Activated CD8-positive, alpha-beta T cell treated with anti-CD3 and anti-CD28 coated beads for 36 hours (primary cell): ENCODE measurements around the gene SMG6. TPM values are rescaled to one million over a fixed set of nuclear protein-coding genes. Genes with fewer than 3 reads are reported as not detected.

Experiments
- ATAC-seq: fragments of 200-7000 bp; cut with Tn5 transposase; one replicate; pipeline ENCODE4 v1.10.0; 2021; ENCODE audit warnings: mild to moderate bottlenecking, moderate library complexity
- CTCF ChIA-PET: fragments of 350-600 bp; sonication (Branson Sonifier 250); formaldehyde crosslinking; loops from one replicate; lab custom pipeline; 2021; ENCODE audit warnings: antibody characterized with exemption; lab: Charles Lee
- POLR2A ChIA-PET: fragments of 350-600 bp; sonication (Branson Sonifier 250); formaldehyde crosslinking; loops from one replicate; lab custom pipeline; 2021; ENCODE audit warnings: antibody characterized with exemption; lab: Charles Lee
- DNase-seq: peaks from one replicate; pipeline ENCODE4 v3.0.0-alpha.2; 2020
- H3K27ac Mint-ChIP-seq: one replicate; pipeline ENCODE4 v1.8.0; 2021; ENCODE audit warnings: mild to moderate bottlenecking, mixed read lengths
- H3K27me3 Mint-ChIP-seq: one replicate; pipeline ENCODE4 v1.8.0; 2021; ENCODE audit warnings: mixed read lengths
- H3K36me3 Mint-ChIP-seq: one replicate; pipeline ENCODE4 v1.8.0; 2021; ENCODE audit warnings: low read depth, mixed read lengths
- H3K4me1 Mint-ChIP-seq: one replicate; pipeline ENCODE4 v1.8.0; 2021; ENCODE audit warnings: low read depth, mixed read lengths
- H3K4me3 Mint-ChIP-seq: one replicate; pipeline ENCODE4 v1.8.0; 2021; ENCODE audit warnings: mild to moderate bottlenecking, moderate library complexity, mixed read lengths
- H3K9me3 Mint-ChIP-seq: one replicate; pipeline ENCODE4 v1.8.0; 2021; ENCODE audit warnings: mixed read lengths
- CTCF ChIP-seq: fragments of 200-600 bp; IDR thresholded peaks from one replicate; pipeline ENCODE4 v1.8.0; 2022; ENCODE audit warnings: antibody characterized with exemption, mild to moderate bottlenecking
- intact Hi-C: fragments of 100-400 bp; cut with micrococcal nuclease; formaldehyde crosslinking; loops from one replicate; pipeline ENCODE4 v1.10.0; 2022
- total RNA-seq, 2 experiments: library from RNA; stranded (reverse); gene quantifications; one replicate each; pipeline ENCODE4 v1.2.3, GENCODE V29; 2021

Gene SMG6
- total RNA-seq, 2 experiments from 2014 or later, result 39.6 to 40.4 TPM

- no peaks in the 10 kb centered on the region for H3K9me3 Mint-ChIP-seq
- ATAC-seq (no peak), DNase-seq (no peak)
- intact Hi-C loops, result no loop called here
- H3K4me1 Mint-ChIP-seq, result peaks cover 9% of the 10 kb centered on the region
- no peak for TF ChIP-seq CTCF
- H3K4me3 Mint-ChIP-seq, result no peak overlapping the region
- CTCF ChIA-PET, result interaction anchor here (0.9 to 1.0 kb wide), 2 partner anchors 97 to 265 kb away, joined by 3 to 4 read pairs; partner anchors contain the start of gene HIC1
- peaks cover 17% of the 10 kb centered on the region for H3K36me3 Mint-ChIP-seq
- POLR2A ChIA-PET, result interaction anchor here (0.6 kb wide), 1 partner anchor 265 kb away, joined by 3 read pairs; no protein-coding TSS in a partner anchor
- no peaks in the 10 kb centered on the region for H3K27me3 Mint-ChIP-seq
- no peak overlapping the region for H3K27ac Mint-ChIP-seq
Measured at GRCh38 chr17:2151358-2152033, 152.1 kb downstream of the SMG6 start.

GRCh38 chr17:2150806-2151205 lies 152.8 kb downstream of the SMG6 start:
- ATAC-seq (no peak), DNase-seq (no peak)
- ChIA-PET POLR2A (interaction anchor here (0.6 kb wide), 1 partner anchor 266 kb away, joined by 3 read pairs; no protein-coding TSS in a partner anchor), CTCF (no interaction called here)
- TF ChIP-seq CTCF, result no peak
- Mint-ChIP-seq H3K4me3 (no peak overlapping the region), H3K9me3 (no peaks in the 10 kb centered on the region), H3K27ac (no peak overlapping the region), H3K4me1 (peaks cover 14% of the 10 kb centered on the region), H3K36me3 (peaks cover 17% of the 10 kb centered on the region), H3K27me3 (no peaks in the 10 kb centered on the region)
- intact Hi-C loops, result no loop called here

- Mint-ChIP-seq H3K9me3 (no peaks in the 10 kb centered on the region), H3K4me3 (no peak overlapping the region), H3K4me1 (peaks cover 10% of the 10 kb centered on the region), H3K27me3 (no peaks in the 10 kb centered on the region), H3K36me3 (peaks cover 10% of the 10 kb centered on the region), H3K27ac (no peak overlapping the region)
- POLR2A ChIA-PET, result no interaction called here
- ATAC-seq, result no peak
- CTCF ChIA-PET, result interaction anchor here (1.0 kb wide), 1 partner anchor 95 kb away, joined by 3 read pairs; the partner anchor contains the start of gene HIC1
- intact Hi-C loops, result no loop called here
- DNase-seq, result no peak
- TF ChIP-seq CTCF, result no peak
Measured at GRCh38 chr17:2149934-2150333, 153.7 kb downstream of the SMG6 start.

GRCh38 chr17:2146132-2146871 lies 157.3 kb downstream of the SMG6 start:
- intact Hi-C loops, result no loop called here
- Mint-ChIP-seq H3K9me3 (no peaks in the 10 kb centered on the region), H3K4me3 (no peak overlapping the region), H3K27me3 (no peaks in the 10 kb centered on the region), H3K4me1 (peaks cover 14% of the 10 kb centered on the region), H3K27ac (no peak overlapping the region), H3K36me3 (peaks cover 7% of the 10 kb centered on the region)
- DNase-seq (no peak), ATAC-seq (no peak)
- ChIA-PET POLR2A (interaction anchor here (0.6 to 1.3 kb wide), 2 partner anchors 37 to 91 kb away, joined by 3 read pairs; no protein-coding TSS in a partner anchor), CTCF (interaction anchor here (0.9 kb wide), 1 partner anchor 94 kb away, joined by 3 read pairs; no protein-coding TSS in a partner anchor)
- TF ChIP-seq CTCF, result no peak
